NCI-H2107 (cell line): ENCODE data around the gene SEMA5B.

ENCODE experiments used
- DNase-seq: peaks from one replicate; lab custom pipeline; 2025; lab: John Stamatoyannopoulos, UW

SEMA5B gene

GRCh38 chr3:122992676-122993075 is 34.9 kb downstream of the SEMA5B start:
- DNase-seq = no peak

DNA sequence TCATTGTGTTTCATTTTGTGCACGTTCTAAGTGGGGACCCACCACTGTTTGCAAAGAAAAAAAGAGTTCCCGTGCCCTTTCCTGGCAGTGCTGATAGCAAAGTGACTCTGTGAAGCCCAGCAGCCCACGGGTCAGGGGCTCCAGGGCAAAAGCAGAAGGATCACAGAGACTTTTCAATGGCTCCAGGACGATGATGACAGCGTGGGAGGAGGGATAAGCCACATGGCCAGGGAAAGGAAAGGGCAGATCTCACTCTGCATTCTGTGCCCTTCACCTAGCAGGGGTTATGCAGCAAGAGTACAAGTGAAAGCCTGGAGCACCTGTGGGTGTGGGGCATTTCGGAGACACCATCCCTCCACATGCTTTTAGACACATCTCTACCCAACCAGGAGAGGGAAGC is 35.4 kb downstream of the SEMA5B start:
- DNase-seq = no peak

GRCh38 chr3:122991236-122991985 is 36.2 kb downstream of the SEMA5B start:
- no peak for DNase-seq

GRCh38 chr3:122989856-122990575 is 37.5 kb downstream of the SEMA5B start:
- DNase-seq = no peak

- DNase-seq = no peak
Measured at GRCh38 chr3:122988508-122988907, 39.1 kb downstream of the SEMA5B start.

DNA sequence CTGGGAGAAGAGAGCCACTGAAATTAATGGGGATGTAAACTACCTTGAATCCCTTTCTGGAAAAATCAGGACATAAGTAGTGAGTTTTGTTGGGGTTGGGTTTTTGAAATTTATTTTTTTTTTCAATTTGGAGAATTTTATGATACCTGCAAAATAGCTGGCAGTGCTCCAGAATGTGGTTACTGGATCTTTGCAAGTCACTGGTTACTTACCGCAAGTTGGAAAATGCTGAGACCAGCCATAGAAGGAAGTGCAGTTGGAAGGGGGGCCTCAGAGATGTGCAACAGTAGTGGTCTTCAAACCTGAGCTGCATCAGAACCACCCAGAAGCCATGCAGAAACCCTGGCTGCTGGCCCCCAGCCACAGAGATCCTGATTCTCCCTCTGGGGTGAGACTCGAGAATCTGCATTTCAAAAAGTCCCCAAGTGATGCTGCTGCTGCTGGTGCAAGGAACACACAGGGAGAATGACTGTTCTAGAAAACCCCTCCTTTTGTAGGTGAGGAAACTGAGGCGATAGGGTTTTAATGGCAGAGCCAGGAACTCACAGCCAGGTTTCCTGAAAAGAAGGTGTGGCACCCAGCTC is 39.7 kb downstream of the SEMA5B start:
- DNase-seq = no peak

GRCh38 chr3:122987231-122987630 is 40.3 kb downstream of the SEMA5B start:
- no peak for DNase-seq

GRCh38 chr3:122986693-122987179 is 40.8 kb downstream of the SEMA5B start:
- no peak for DNase-seq

- no peak for DNase-seq
Measured at GRCh38 chr3:122985539-122985938, 42.0 kb downstream of the SEMA5B start.

DNA sequence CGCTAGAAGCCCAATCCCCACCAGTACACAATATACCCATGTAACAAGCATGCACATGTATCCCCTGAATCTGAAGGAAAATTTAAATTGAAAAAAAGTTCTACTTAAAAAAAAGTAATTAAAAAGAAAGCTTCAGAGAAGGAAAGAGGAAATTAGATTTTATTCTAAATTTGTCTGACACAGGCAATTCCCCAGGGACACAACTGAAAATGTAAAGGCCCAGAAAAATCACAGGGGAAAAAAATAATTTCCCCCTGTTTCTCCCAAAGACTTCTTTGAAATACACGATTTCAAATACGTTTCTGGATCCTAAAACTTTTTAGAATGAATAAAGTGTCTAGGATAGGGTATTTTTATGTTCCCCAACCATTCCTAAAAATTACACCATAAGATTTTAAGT is 42.9 kb downstream of the SEMA5B start:
- DNase-seq = no peak

- no peak for DNase-seq
Measured at GRCh38 chr3:122984007-122984406, 43.6 kb downstream of the SEMA5B start.

GRCh38 chr3:122982216-122983185 is 45.1 kb downstream of the SEMA5B start:
- no peak for DNase-seq

GRCh38 chr3:122979211-122979610 is 48.4 kb downstream of the SEMA5B start:
- DNase-seq = no peak

DNA sequence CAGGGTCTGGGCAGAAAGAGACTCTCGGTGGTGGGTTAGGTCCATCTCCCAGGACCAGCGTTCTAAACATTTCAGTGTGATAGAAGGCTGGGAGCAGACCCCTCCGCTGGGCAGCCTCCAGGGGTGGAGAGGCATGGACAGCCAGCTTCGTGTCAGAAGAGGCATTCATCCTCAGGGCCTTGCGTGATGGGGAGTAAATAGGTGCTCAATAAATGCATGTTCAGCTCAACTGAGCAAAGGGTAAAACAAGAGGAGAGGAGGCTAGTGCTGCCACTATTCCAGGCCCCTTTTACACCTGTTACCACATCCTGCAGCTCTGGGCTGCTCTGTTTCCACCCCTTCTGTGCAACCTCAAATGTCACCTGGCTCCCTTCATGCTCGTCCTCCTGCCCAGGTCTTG is 49.0 kb downstream of the SEMA5B start:
- no peak for DNase-seq

- no peak for DNase-seq
Measured at GRCh38 chr3:122977746-122978466, 49.7 kb downstream of the SEMA5B start.

DNA sequence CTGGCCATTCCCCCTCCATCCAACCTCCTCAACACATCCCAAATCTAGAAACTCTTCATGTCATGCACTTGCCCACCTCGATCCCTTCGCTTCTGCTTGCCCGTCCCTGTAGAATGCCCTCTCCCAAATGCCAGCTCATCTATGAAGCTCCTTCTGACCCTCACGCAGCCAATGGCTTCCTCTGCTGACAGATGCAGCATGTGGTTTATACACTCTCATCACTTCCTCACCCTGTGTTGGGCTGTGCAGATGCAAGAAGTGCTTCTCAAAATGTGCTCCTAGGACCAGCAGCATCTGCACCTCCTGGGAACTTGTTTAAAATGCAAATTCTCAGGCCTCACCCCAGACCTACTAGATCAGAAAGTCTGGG is 51.7 kb downstream of the SEMA5B start:
- no peak for DNase-seq

DNA sequence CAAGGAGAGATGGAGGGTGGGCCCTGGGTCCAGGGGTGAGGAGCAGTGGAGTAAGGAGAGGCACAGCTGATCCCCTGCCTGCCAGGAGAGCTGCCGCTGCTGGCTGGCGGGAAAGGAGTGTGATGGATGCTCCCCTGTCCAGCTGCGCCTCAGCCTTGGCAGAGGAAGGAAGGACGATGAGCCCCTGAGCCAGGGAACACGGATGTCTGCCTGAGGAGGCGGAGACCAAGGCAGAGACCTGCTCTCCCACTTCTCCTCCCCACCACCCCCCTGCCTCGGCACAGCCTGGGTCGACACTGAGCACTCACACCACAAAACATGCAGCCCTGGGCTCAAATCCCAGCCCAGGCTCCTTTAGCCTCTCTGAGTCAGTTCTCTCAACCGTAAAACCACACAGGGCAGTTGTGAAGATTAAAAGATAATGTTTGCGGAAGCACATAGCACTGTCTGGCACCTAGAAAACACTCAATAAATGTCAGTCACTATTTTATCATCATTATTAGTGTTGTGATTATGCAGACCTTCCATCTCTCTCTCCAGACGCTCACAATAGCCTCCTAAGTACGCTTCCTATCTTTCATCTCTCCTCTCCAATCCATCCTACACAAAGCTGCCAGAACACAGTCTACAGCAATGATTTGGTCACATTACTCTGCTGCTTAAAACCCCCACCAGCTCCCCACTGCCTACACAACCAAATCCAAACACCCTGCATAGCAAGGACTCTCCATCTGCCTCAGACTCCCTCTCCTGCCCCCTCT is 52.2 kb downstream of the SEMA5B start:
- peak; percentile 31 for DNase-seq

DNA sequence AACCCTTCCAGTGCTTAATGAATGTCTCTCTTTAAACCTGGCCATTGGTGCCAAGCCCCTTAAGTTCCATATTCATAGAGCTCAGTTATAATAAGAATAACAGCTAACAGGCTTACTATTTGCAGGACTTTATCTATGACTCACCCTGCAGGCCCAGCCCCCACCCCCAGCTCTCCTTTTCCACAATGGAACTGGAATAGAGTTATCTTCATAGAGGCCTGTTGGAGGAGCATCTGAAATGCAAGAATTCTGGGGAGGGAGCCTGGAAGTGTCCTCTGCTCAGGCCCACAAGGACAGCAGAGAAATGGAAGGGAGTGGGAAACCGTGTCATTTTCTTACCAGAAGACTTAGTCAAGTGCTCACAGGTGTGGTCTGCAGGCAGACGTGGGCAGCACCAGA is 52.8 kb downstream of the SEMA5B start:
- DNase-seq = no peak

- DNase-seq = no peak
Measured at GRCh38 chr3:122973893-122974615, 53.5 kb downstream of the SEMA5B start.

DNA sequence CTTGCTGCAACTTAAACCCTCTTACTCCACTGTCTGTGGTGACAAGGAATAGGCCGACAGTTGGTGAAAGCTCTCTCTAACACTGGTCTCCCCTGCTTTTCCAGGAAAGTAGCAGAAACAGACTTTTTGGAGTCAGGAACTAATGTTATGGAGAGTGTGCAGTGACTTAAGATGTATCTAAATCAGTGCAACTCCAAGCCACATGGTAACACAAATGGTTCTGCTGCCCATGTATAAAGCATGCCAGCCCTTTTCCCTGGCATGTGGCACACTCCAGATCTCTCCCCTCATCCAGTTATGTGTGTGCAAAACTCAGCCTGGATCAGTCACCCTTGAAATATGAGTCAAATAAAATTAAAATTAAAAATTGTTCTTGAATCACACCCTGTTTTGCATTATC is 55.4 kb downstream of the SEMA5B start:
- no peak for DNase-seq
